Measurements from ENCODE around the gene EPHB4.
"Not testable (repeated sequence)": the region's sequence is repeated elsewhere in the genome, so short reads cannot be mapped to it uniquely, and the experiment has no call there.

The EPHB4 gene

GRCh38 chr7:100827330-100828226 lies at the start of gene EPHB4:
TSS of gene EPHB4 (minus strand) at chr7:100827523. CDS start at chr7:100827030, 493 bp downstream.
- DNase-seq = no peak

GRCh38 chr7:100875356-100875751 lies 48.0 kb upstream of the EPHB4 start:
- peak; percentile 18 for DNase-seq

DNA sequence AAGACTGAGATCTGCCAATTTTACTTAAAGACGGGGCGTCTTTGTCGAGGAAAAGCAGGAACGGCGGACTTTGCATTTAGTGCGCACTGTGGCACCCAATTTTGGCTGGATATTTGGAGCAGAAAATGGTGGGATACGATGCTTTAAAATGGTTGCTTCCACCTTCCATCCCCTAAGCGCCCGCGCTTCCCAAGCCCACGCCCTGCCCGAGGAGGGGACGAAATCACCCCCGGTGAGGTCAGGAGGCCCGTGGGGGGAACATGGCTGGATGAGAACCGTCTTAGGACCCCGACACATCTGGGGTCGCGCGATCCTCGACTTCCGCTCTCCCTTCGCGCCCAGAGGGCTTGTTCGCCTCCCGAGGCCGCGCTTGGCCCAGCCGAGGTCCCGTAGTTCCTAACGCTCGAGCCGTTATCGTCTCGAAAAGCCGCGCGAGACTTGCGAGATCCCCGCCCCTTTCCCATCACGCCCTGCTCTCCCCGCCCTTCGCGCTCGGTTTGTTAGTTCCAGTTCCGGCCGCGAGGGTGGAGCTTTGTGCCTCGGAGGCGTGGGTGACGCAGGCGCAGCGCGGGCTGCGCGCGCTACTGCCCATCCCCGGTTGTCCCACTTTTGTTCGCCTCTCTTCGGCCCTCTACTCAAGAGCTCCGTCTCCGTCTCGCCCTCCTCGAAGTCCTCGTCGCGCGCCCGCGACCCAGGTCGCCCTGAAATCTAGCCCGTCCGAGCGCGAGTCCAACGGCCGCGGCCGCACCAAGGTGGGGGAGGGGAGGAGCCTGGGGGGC lies 47.4 kb upstream of the EPHB4 start, which contains the start of gene SRRT:
TSS of gene SRRT (plus strand) at position 527 of the 779 bp plus-strand sequence. CDS start 488 bp downstream, outside the sequence.
- peak; percentile 99 for DNase-seq

GRCh38 chr7:100874300-100874576 lies 46.9 kb upstream of the EPHB4 start:
- no peak for DNase-seq

- no peak for DNase-seq
Measured at GRCh38 chr7:100873599-100874299, 46.4 kb upstream of the EPHB4 start.

- no peak for DNase-seq
Measured at GRCh38 chr7:100867776-100868485, 40.6 kb upstream of the EPHB4 start.

GRCh38 chr7:100867040-100867775 lies 39.9 kb upstream of the EPHB4 start, which contains the start of gene TRIP6:
TSS of gene TRIP6 (plus strand) at chr7:100867387. CDS start at chr7:100867498, 111 bp downstream.
- DNase-seq = no peak

GRCh38 chr7:100866729-100867039 lies 39.4 kb upstream of the EPHB4 start:
- no peak for DNase-seq

DNA sequence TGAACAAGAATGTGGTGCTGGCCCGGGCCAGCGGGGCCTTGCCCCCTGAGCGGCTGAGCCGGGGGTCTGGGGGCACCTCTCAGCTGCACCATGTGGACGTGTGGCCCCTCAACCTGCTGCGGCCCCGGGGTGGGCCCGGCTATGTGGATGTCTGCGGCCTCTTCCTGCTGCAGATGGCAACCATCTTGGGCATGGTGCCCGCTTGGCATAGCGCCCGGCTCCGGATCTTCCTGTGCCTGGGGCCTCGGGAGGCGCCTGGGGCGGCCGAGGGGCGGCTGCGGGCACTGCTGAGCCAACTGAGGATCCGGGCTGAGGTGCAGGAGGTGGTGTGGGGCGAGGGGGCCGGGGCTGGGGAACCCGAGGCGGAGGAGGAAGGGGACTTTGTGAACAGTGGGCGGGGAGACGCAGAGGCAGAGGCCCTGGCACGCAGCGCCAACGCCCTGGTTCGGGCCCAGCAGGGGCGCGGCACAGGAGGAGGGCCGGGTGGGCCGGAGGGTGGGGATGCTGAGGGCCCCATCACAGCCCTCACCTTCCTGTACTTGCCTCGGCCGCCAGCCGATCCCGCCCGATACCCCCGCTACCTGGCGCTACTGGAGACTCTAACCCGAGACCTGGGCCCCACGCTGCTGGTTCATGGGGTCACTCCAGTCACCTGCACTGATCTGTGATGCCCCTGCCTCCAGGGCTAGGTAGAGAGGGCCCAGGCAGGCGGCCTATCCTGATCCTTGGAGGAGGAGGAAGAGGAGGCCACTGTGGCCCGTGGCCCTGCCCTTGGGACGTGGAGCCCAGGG lies 38.8 kb upstream of the EPHB4 start:
- peak; percentile 69 for DNase-seq

DNA sequence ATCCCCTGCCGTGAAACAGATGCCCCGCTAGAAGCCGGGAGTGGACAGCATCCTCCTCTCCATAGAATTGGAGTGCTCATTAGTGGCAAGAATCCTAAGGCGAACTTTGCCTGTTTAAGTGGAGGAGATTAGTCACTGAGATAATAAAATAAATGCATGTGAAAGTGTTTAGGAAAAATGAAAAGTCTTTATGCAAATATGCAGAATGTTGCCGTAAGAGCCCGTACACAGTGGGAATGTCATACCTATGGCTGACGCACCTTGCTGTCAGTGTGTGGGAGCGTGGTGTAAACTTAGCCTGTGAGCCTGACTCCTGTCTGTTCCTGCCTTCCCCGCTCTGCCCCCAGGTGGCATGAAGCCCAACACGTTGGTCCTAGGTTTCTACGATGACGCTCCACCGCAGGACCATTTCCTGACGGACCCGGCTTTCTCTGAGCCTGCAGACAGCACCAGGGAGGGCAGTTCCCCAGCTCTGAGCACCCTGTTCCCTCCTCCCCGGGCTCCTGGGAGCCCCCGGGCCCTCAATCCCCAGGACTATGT lies 38.1 kb upstream of the EPHB4 start:
- DNase-seq = no peak

- DNase-seq = no peak
Measured at GRCh38 chr7:100864263-100864845, 37.0 kb upstream of the EPHB4 start.

GRCh38 chr7:100863406-100863950 lies 36.2 kb upstream of the EPHB4 start:
- no peak for DNase-seq

DNA sequence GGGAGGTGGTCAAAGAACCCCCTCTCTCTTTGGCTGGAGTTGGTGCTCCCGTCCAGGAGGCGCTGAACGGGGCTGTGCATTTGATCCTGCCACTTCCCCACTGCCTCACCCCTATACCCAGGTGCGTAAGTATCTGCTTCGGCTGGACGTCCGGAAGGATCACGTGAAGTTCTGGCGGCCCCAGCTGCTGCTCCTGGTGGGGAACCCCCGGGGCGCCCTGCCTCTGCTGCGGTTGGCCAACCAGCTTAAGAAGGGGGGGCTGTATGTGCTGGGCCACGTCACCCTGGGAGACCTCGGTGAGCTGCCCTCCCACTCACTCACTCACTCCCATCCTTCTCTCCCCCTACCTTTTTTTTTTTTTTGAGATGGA lies 34.3 kb upstream of the EPHB4 start:
- no peak for DNase-seq

GRCh38 chr7:100860702-100861615 lies 33.6 kb upstream of the EPHB4 start:
- DNase-seq = no peak

GRCh38 chr7:100859856-100860255 lies 32.5 kb upstream of the EPHB4 start:
- DNase-seq = no peak

DNA sequence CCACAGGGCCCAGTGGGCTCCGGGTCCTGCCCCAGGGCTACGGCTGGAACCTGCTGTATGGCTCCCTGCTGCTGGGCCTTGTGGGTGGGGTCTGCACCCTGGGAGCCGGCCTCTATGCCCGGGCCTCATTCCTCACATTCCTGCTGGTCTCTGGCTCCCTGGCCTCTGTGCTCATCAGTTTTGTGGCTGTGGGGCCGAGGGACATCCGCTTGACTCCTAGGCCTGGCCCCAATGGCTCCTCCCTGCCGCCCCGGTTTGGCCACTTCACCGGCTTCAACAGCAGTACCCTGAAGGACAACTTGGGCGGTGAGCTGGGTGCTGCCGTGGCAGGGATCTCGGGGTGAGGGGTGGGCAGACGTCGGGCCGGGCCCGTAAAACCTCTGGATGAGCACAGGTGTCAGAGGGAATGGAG lies 29.6 kb upstream of the EPHB4 start:
- DNase-seq = no peak

DNA sequence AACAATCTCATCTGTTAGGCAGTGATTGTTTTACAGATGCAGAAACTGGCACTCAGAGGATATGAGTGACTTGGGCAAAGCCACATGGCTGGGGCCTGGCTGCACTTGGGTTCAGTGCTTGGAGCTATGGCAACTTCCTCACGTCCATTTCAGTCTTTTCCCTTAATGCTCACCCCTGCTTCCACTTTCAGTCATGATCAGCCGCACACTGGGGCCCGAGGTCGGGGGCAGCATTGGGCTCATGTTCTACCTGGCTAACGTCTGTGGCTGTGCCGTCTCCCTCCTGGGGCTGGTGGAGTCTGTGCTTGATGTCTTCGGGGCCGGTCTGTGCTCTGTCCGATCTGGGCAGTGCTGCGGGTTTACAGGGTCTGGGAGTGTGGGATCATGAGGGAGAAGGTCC lies 28.2 kb upstream of the EPHB4 start:
- no peak for DNase-seq

GRCh38 chr7:100854899-100855298 lies 27.6 kb upstream of the EPHB4 start:
- not testable (repeated sequence) for DNase-seq

All from NCI-H2029 (cell line).